Vagina (tissue), 2 donors: Measurements from ENCODE around the gene NHP2. TPM values are rescaled to one million over a fixed set of nuclear protein-coding genes. Genes with fewer than 3 reads are reported as not detected.
A peak's percentile ranks its signal among the peaks of the same experiment; 100 is the strongest.
"Not testable (repeated sequence)": the region's sequence is repeated elsewhere in the genome, so short reads cannot be mapped to it uniquely, and the experiment has no call there.

ENCODE experiments used
- DNase-seq, 2 donors: peaks; one replicate each; pipeline ENCODE4 v3.0.0-alpha.2; 2017; ENCODE audit errors: extremely low spot score in 2 of 2
- H3K27ac ChIP-seq: fragments of 200-600 bp; sonication (generic); one replicate; pipeline ENCODE4 v1.5.1; 2019
- H3K27me3 ChIP-seq: fragments of 200-600 bp; sonication (generic); one replicate; pipeline ENCODE4 v1.5.1; 2019
- H3K36me3 ChIP-seq, 2 donors: fragments of 200-600 bp; sonication (generic); one replicate each; pipeline ENCODE4 v1.5.1; 2017 to 2019
- H3K4me1 ChIP-seq: fragments of 200-600 bp; sonication (generic); one replicate; pipeline ENCODE4 v1.5.1; 2019
- H3K4me3 ChIP-seq, 2 donors: fragments of 200-600 bp; sonication (generic); 1 replicate in 1 of 2; 2 replicates in 1 of 2; pipeline ENCODE4 v1.5.1; 2016 to 2019
- H3K9me3 ChIP-seq: fragments of 200-600 bp; sonication (generic); one replicate; pipeline ENCODE4 v1.5.1; 2019
- CTCF ChIP-seq, 3 experiments: fragments of 450-650 bp in 2 of 3; fragments of 200-600 bp in 1 of 3; sonication (generic) in 1 of 3; IDR thresholded peaks; one replicate each; pipeline ENCODE4 v1.5.1; 2017 to 2019; ENCODE audit warnings: antibody characterized with exemption in 3 of 3, mild to moderate bottlenecking in 2 of 3, moderate library complexity in 2 of 3
- POLR2A ChIP-seq, 2 donors: fragments of 450-650 bp; IDR thresholded peaks; one replicate each; pipeline ENCODE4 v1.6.1; 2017; ENCODE audit warnings: antibody characterized with exemption in 2 of 2, mild to moderate bottlenecking in 2 of 2, moderate library complexity in 2 of 2
- POLR2AphosphoS5 ChIP-seq, 2 donors: sonication (generic); formaldehyde crosslinking; IDR thresholded peaks; one replicate each; pipeline ENCODE4 v1.9.0; 2017; ENCODE audit warnings: antibody characterized with exemption in 2 of 2, mild to moderate bottlenecking in 2 of 2, low read depth in 1 of 2; ENCODE audit not compliant: insufficient read depth in 1 of 2
- intact Hi-C: fragments of 100-400 bp; cut with DNase I; formaldehyde crosslinking; loops from one replicate; pipeline ENCODE4 v1.15.1; 2023
- total RNA-seq: library from RNA; depleted of rRNA; stranded (reverse); fragments of >200 nt; gene quantifications from one replicate; pipeline ENCODE4 v1.2.3, GENCODE V29; 2016

Gene NHP2
- total RNA-seq, 1 donor from 2014 or later, result 172 TPM

GRCh38 chr5:178199581-178200434 is 46.1 kb upstream of the NHP2 start:
- TF ChIP-seq CTCF (IDR thresholded peaks at IDR 0.05) (no peak), POLR2A (IDR thresholded peaks at IDR 0.05) (no peak), POLR2AphosphoS5 (IDR thresholded peaks at IDR 0.05; ENCODE audit: insufficient read depth in 1 of 2, low read depth in 1 of 2) (no peak)
- intact Hi-C loops, result no loop called here
- no peak for DNase-seq
- Histone ChIP-seq H3K4me1 (peaks cover 14% of the 10 kb centered on the region), H3K27me3 (no peaks in the 10 kb centered on the region), H3K9me3 (no peaks in the 10 kb centered on the region), H3K4me3 (no peak overlapping the region), H3K27ac (no peak overlapping the region), H3K36me3 (no peaks in the 10 kb centered on the region)

GRCh38 chr5:178198706-178199105 is 45.0 kb upstream of the NHP2 start:
- Histone ChIP-seq H3K27ac (no peak overlapping the region), H3K9me3 (no peaks in the 10 kb centered on the region), H3K4me3 (no peak overlapping the region), H3K4me1 (peaks cover 10% of the 10 kb centered on the region), H3K27me3 (no peaks in the 10 kb centered on the region), H3K36me3 (no peaks in the 10 kb centered on the region)
- no peak for TF ChIP-seq CTCF (IDR thresholded peaks at IDR 0.05)
- no peak for TF ChIP-seq POLR2A (IDR thresholded peaks at IDR 0.05)
- TF ChIP-seq POLR2AphosphoS5 (IDR thresholded peaks at IDR 0.05; ENCODE audit: insufficient read depth in 1 of 2, low read depth in 1 of 2), result no peak
- intact Hi-C loops, result no loop called here
- DNase-seq, result peak in 1 of 2 donors; percentile 74

DNA sequence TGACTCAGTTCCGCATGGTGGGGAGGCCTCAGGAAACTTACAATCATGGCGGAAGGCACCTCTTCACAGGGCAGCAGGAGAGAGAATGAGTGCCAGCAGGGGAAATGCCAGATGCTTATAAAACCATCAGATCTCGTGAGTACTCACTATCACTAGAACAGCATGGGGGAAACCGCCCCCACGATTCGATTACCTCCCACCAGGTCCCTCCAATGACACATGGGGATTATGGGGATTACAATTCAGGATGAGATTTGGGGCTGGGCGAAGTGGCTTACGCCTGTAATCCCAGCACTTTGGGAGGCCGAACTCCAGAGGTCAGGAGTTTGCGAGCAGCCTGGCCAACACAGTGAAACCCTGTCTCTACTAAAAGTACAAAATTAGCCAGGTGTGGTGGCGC is 44.5 kb upstream of the NHP2 start:
- DNase-seq, H3K4me1 ChIP-seq, intact Hi-C loops, H3K27me3 ChIP-seq, H3K27ac ChIP-seq, H3K4me3 ChIP-seq, H3K9me3 ChIP-seq, H3K36me3 ChIP-seq: not testable (repeated sequence)

GRCh38 chr5:178196986-178197385 is 43.3 kb upstream of the NHP2 start:
- no peaks in the 10 kb centered on the region for H3K36me3 ChIP-seq
- peaks cover 8% of the 10 kb centered on the region for H3K4me1 ChIP-seq
- H3K9me3 ChIP-seq, result no peaks in the 10 kb centered on the region
- no peaks in the 10 kb centered on the region for H3K27me3 ChIP-seq
- no peak overlapping the region for H3K27ac ChIP-seq
- no peak overlapping the region for H3K4me3 ChIP-seq
- TF ChIP-seq POLR2AphosphoS5 (IDR thresholded peaks at IDR 0.05; ENCODE audit: insufficient read depth in 1 of 2, low read depth in 1 of 2) (no peak), POLR2A (IDR thresholded peaks at IDR 0.05) (no peak), CTCF (IDR thresholded peaks at IDR 0.05) (no peak)
- no peak for DNase-seq
- intact Hi-C loops, result no loop called here

- H3K9me3 ChIP-seq, result no peaks in the 10 kb centered on the region
- TF ChIP-seq POLR2A (IDR thresholded peaks at IDR 0.05), result no peak
- TF ChIP-seq CTCF (IDR thresholded peaks at IDR 0.05), result no peak
- no peak for TF ChIP-seq POLR2AphosphoS5 (IDR thresholded peaks at IDR 0.05; ENCODE audit: insufficient read depth in 1 of 2, low read depth in 1 of 2)
Observed at GRCh38 chr5:178196281-178196812, 42.7 kb upstream of the NHP2 start.

More at GRCh38 chr5:178196281-178196812, 42.7 kb upstream of the NHP2 start:
- no peak for DNase-seq
- intact Hi-C loops, result no loop called here
- no peaks in the 10 kb centered on the region for H3K36me3 ChIP-seq
- H3K27me3 ChIP-seq, result no peaks in the 10 kb centered on the region
- peaks cover 8% of the 10 kb centered on the region for H3K4me1 ChIP-seq
- no peak overlapping the region for H3K4me3 ChIP-seq
- no peak overlapping the region for H3K27ac ChIP-seq
